Endothelial cell of hepatic sinusoid (primary cell): ENCODE data around the gene ASIC5.

Source experiments
- in situ Hi-C: cut with HindIII; loops from 2 replicates; pipeline ENCODE4 v1.10.0; 2017; ENCODE audit warnings: low sequenced_read_pairs

Gene ASIC5

GRCh38 chr4:155883895-155884294, 17.8 kb upstream of the ASIC5 start:
- in situ Hi-C loops = no loop called here

- in situ Hi-C loops = no loop called here
Observed at GRCh38 chr4:155881555-155881954, 15.5 kb upstream of the ASIC5 start.

- in situ Hi-C loops = no loop called here
Observed at GRCh38 chr4:155879767-155880166, 13.7 kb upstream of the ASIC5 start.

GRCh38 chr4:155878611-155879010, 12.5 kb upstream of the ASIC5 start:
- in situ Hi-C loops = no loop called here

GRCh38 chr4:155877971-155878370, 11.9 kb upstream of the ASIC5 start:
- in situ Hi-C loops = no loop called here

GRCh38 chr4:155875878-155876277, 9.8 kb upstream of the ASIC5 start:
- in situ Hi-C loops = no loop called here

GRCh38 chr4:155855897-155856296, 10.2 kb downstream of the ASIC5 start:
- in situ Hi-C loops = no loop called here

GRCh38 chr4:155854582-155855226, 11.4 kb downstream of the ASIC5 start:
- in situ Hi-C loops = no loop called here

GRCh38 chr4:155853189-155853588, 12.9 kb downstream of the ASIC5 start:
- in situ Hi-C loops = no loop called here

GRCh38 chr4:155849042-155849441, 17.0 kb downstream of the ASIC5 start:
- in situ Hi-C loops = no loop called here

- in situ Hi-C loops = no loop called here
Observed at GRCh38 chr4:155846929-155847328, 19.1 kb downstream of the ASIC5 start.

GRCh38 chr4:155842080-155842479, 24.0 kb downstream of the ASIC5 start:
- in situ Hi-C loops = no loop called here

- in situ Hi-C loops = no loop called here
Observed at GRCh38 chr4:155837203-155837796, 28.8 kb downstream of the ASIC5 start.

GRCh38 chr4:155832664-155833063, 33.4 kb downstream of the ASIC5 start:
- in situ Hi-C loops = no loop called here

- in situ Hi-C loops = no loop called here
Observed at GRCh38 chr4:155828628-155829027, 37.4 kb downstream of the ASIC5 start.

GRCh38 chr4:155822572-155822971, 43.5 kb downstream of the ASIC5 start:
- in situ Hi-C loops = no loop called here

GRCh38 chr4:155820887-155821518, 45.1 kb downstream of the ASIC5 start:
- in situ Hi-C loops = no loop called here

GRCh38 chr4:155819066-155819465, 47.0 kb downstream of the ASIC5 start:
- in situ Hi-C loops = no loop called here

GRCh38 chr4:155818639-155819038, 47.4 kb downstream of the ASIC5 start:
- in situ Hi-C loops = no loop called here

- in situ Hi-C loops = no loop called here
Observed at GRCh38 chr4:155811083-155811482, 55.0 kb downstream of the ASIC5 start.

- in situ Hi-C loops = no loop called here
Observed at GRCh38 chr4:155809835-155810234, 56.2 kb downstream of the ASIC5 start.

- in situ Hi-C loops = no loop called here
Observed at GRCh38 chr4:155807021-155807420, 59.1 kb downstream of the ASIC5 start.
